ENCODE measurements around the gene MYH16.
"Not testable (repeated sequence)": the region's sequence is repeated elsewhere in the genome, so short reads cannot be mapped to it uniquely, and the experiment has no call there.

Gene MYH16

GRCh38 chr7:99309111-99309510 lies 36.5 kb downstream of the MYH16 start:
- DNase-seq: no peak

GRCh38 chr7:99310004-99310403 lies 37.4 kb downstream of the MYH16 start:
- DNase-seq: no peak

- DNase-seq: no peak
These were observed 39.1 kb downstream of the MYH16 start for GRCh38 chr7:99311702-99312101.

- peak; percentile 55 to 73 for DNase-seq
These were observed 39.9 kb downstream of the MYH16 start for GRCh38 chr7:99312316-99313203.

GRCh38 chr7:99313204-99313573 lies 40.5 kb downstream of the MYH16 start:
- no peak for DNase-seq

GRCh38 chr7:99314504-99314903 lies 41.9 kb downstream of the MYH16 start:
- DNase-seq: no peak

- DNase-seq: no peak
These were observed 47.7 kb downstream of the MYH16 start for GRCh38 chr7:99320371-99320770.

- not testable (repeated sequence) for DNase-seq
These were observed 50.0 kb downstream of the MYH16 start for GRCh38 chr7:99322659-99323058.

GRCh38 chr7:99324559-99324958 lies 51.9 kb downstream of the MYH16 start:
- no peak for DNase-seq

GRCh38 chr7:99325001-99325493 lies 52.4 kb downstream of the MYH16 start:
- no peak for DNase-seq

- peak; percentile 93 to 94 for DNase-seq
These were observed 53.2 kb downstream of the MYH16 start, which contains the start of gene ARPC1A for GRCh38 chr7:99325592-99326407. ARPC1A (plus strand) TSS chr7:99325898; CDS start chr7:99333354, 7,456 bp downstream.

GRCh38 chr7:99326408-99326782 lies 53.8 kb downstream of the MYH16 start:
- no peak for DNase-seq

- peak; percentile 3 to 33 for DNase-seq
These were observed 57.8 kb downstream of the MYH16 start for GRCh38 chr7:99330314-99330961.

- no peak for DNase-seq
These were observed 58.4 kb downstream of the MYH16 start for GRCh38 chr7:99331002-99331401.

GRCh38 chr7:99339595-99339994 lies 67.0 kb downstream of the MYH16 start:
- no peak for DNase-seq

GRCh38 chr7:99340659-99341058 lies 68.0 kb downstream of the MYH16 start:
- DNase-seq: no peak

GRCh38 chr7:99344061-99344647 lies 71.5 kb downstream of the MYH16 start:
- no peak for DNase-seq

- not testable (repeated sequence) for DNase-seq
These were observed 78.0 kb downstream of the MYH16 start for GRCh38 chr7:99350641-99351040.

GRCh38 chr7:99352247-99352646 lies 79.6 kb downstream of the MYH16 start:
- no peak for DNase-seq

- DNase-seq: no peak
These were observed 82.5 kb downstream of the MYH16 start for GRCh38 chr7:99355098-99355497.

GRCh38 chr7:99357701-99358490 lies 85.3 kb downstream of the MYH16 start:
- DNase-seq: no peak

- DNase-seq: not testable (repeated sequence)
These were observed 85.9 kb downstream of the MYH16 start for GRCh38 chr7:99358521-99358920.
